Transverse colon (tissue), 4 donors: ENCODE data around the gene CDC14A.

Experiments
- EP300 ChIP-seq: sonication (generic); formaldehyde crosslinking; IDR thresholded peaks from one replicate; pipeline ENCODE4 v1.6.1; 2017; ENCODE audit warnings: antibody characterized with exemption, low read depth
- POLR2A ChIP-seq: fragments of 450-650 bp; IDR thresholded peaks from one replicate; pipeline ENCODE4 v1.6.1; 2016; ENCODE audit warnings: antibody characterized with exemption, mild to moderate bottlenecking, moderate library complexity
- POLR2AphosphoS5 ChIP-seq, 3 donors: sonication (generic); formaldehyde crosslinking; IDR thresholded peaks; one replicate each; pipeline ENCODE4 v1.6.1; 2016; ENCODE audit warnings: antibody characterized with exemption in 3 of 3
- TF ChIP-seq, protein P1 (sequence below), 5 experiments: fragments of 200-600 bp in 3 of 5; fragments of 450-650 bp in 2 of 5; sonication (generic) in 3 of 5; IDR thresholded peaks; 1 replicate in 2 of 5; 2 replicates in 3 of 5; pipeline ENCODE4 v1.5.1; 2016 to 2017; ENCODE audit warnings: antibody characterized with exemption in 5 of 5, inconsistent platforms in 3 of 5, mild to moderate bottlenecking in 2 of 5, moderate library complexity in 1 of 5

DNA sequence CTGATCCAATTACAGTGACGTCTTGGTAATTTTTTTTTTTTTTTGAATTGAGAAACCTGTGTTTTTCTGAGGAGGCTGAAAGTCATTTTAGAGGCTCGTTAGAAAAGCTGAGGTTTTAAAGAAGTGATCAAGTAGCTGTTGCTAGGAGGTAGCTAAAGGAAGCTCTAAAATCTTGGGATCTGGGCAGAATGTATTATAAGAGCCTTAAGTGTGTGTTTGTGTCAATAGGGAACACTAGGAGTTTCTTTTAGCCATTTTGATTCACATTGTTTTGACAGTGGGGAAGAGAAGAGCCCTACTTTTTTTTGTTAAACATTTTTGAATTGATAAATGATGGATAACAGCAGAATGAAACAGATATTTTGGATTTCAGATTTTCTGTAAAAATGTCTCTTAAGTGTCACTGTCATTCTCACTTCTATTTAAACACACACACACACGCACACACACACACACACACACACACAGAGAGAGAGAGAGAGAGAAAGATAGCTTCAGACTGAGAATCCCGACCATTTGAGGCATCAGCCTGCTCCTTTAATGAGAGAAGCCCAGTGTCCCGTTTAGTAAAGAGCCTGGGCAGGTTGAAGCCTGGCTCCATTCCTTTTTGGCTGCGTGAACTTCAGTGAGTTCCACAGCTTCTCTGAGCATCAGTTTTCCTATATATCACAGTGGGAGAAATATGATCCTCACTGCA is 106.5 kb downstream of the CDC14A start:
- TF ChIP-seq, protein P1, sequence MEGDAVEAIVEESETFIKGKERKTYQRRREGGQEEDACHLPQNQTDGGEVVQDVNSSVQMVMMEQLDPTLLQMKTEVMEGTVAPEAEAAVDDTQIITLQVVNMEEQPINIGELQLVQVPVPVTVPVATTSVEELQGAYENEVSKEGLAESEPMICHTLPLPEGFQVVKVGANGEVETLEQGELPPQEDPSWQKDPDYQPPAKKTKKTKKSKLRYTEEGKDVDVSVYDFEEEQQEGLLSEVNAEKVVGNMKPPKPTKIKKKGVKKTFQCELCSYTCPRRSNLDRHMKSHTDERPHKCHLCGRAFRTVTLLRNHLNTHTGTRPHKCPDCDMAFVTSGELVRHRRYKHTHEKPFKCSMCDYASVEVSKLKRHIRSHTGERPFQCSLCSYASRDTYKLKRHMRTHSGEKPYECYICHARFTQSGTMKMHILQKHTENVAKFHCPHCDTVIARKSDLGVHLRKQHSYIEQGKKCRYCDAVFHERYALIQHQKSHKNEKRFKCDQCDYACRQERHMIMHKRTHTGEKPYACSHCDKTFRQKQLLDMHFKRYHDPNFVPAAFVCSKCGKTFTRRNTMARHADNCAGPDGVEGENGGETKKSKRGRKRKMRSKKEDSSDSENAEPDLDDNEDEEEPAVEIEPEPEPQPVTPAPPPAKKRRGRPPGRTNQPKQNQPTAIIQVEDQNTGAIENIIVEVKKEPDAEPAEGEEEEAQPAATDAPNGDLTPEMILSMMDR (IDR thresholded peaks at IDR 0.05) = no peak
- no peak for TF ChIP-seq EP300
- no peak for TF ChIP-seq POLR2AphosphoS5 (IDR thresholded peaks at IDR 0.05)
- TF ChIP-seq POLR2A = no peak
